Esophagus (tissue), 2 donors: Measurements from ENCODE around the gene OSBPL10. TPM values are rescaled to one million over a fixed set of nuclear protein-coding genes. Genes with fewer than 3 reads are reported as not detected.

Experiments
- H3K27ac ChIP-seq, 2 donors: one replicate each; pipeline ENCODE4 v1.5.1; 2013; ENCODE audit warnings: low read depth in 2 of 2, mild to moderate bottlenecking in 2 of 2, inconsistent platforms in 1 of 2, low read length in 1 of 2, moderate library complexity in 1 of 2
- H3K27me3 ChIP-seq, 2 donors: one replicate each; pipeline ENCODE4 v1.6.1; 2013; ENCODE audit warnings: low read length in 2 of 2, control low read depth in 1 of 2, mild to moderate bottlenecking in 1 of 2; ENCODE audit not compliant: insufficient read depth in 2 of 2, control insufficient read depth in 1 of 2
- H3K36me3 ChIP-seq, 2 donors: one replicate each; pipeline ENCODE4 v1.6.1; 2013; ENCODE audit warnings: low read length in 1 of 2; ENCODE audit not compliant: control insufficient read depth in 2 of 2, insufficient read depth in 2 of 2
- H3K4me1 ChIP-seq, 2 donors: one replicate each; pipeline ENCODE4 v1.6.1; 2013; ENCODE audit warnings: low read length in 1 of 2; ENCODE audit not compliant: control insufficient read depth in 2 of 2, insufficient read depth in 2 of 2
- H3K4me3 ChIP-seq, 2 donors: one replicate each; pipeline ENCODE4 v1.5.1; 2013; ENCODE audit warnings: low read length in 2 of 2, mild to moderate bottlenecking in 2 of 2, low read depth in 1 of 2, moderate library complexity in 1 of 2
- H3K9me3 ChIP-seq, 2 donors: one replicate each; pipeline ENCODE4 v1.6.1; 2013; ENCODE audit warnings: mild to moderate bottlenecking in 2 of 2, low read depth in 1 of 2, low read length in 1 of 2, moderate library complexity in 1 of 2; ENCODE audit not compliant: control insufficient read depth in 2 of 2, insufficient read depth in 1 of 2
- WGBS, 2 donors: extraction: QIAGEN DNeasy Blood & Tissue Kit; methylation state at CpG; one replicate each; pipeline ENCODE4 v1.1.7; 2013; 5-methylcytosine and 5-hydroxymethylcytosine counted together
- polyA plus RNA-seq, 2 donors: library from polyadenylated mRNA; stranded (reverse); fragments of 200-250 nt; gene quantifications; one replicate each; pipeline ENCODE4 v1.2.3, GENCODE V29; 2013
- donor health status: healthy with polysubstance abuse.
- donor health status: Bipolar disorder and iron deficiency.

Gene OSBPL10
- polyA plus RNA-seq, 2 donors: 6.4 to 9.0 TPM

DNA sequence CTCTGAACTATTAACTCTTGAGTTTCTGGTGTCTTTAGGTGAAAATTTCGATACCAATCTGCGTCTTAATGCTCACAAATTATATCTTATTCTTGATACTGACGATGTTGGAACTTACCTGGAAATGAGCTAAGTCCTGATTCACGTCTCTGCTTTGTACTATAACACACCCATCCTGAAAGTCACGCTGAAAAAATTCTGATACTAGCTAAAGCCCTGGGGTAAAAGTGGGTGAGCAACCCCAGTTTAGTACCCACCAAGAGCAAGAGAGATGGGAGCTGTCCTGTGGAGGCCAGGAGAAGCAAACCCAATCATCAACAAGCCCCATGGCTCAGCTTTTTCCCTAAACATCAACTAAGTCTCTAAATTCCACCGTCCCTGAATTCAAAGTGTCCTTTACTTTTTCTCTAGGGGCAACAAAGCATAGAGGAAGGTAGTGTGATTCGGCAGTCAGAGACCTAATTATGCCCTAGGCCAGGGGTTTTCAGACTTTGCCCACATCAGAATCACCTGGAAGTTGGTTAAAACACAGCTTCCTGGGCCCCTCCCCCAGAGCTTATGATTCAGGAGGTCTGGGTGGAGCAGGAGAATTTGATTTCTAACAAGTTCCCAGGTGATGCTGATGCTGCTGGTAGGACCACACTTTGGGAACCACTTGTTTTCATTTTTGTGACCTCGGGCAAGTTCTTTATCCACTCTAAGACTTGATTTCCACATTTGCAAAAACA is 90.2 kb downstream of the OSBPL10 start:
- peaks cover 0 to 2% of the 10 kb centered on the region in 2 donors for H3K36me3 ChIP-seq
- H3K4me3 ChIP-seq: no peak overlapping the region
- 79 to 82% methylated on average over 8 of the region's 8 CpGs for WGBS, 2 donors
- H3K4me1 ChIP-seq: peaks cover 0 to 4% of the 10 kb centered on the region in 2 donors
- H3K9me3 ChIP-seq: no peaks in the 10 kb centered on the region
- no peak overlapping the region for H3K27ac ChIP-seq
- no peaks in the 10 kb centered on the region for H3K27me3 ChIP-seq

DNA sequence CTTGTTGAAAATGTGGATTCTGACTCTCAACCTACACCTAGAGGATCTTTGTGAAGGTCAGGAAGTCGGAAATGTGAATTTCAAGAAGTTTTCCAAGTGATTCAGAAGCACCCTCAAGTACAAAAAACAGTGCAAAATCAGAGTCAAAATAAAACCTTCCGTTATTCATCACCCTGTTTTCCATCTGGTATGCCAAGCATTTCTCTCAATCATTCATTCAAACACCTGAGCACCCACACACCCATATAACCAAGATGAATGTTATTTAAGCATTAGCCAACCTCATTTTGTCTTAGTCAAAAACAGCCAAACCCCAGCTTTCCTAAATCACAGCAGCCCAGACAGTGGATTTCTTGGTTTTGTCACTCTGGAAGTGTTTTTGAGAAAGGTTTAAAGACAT is 91.1 kb downstream of the OSBPL10 start:
- Histone ChIP-seq H3K9me3 (no peaks in the 10 kb centered on the region), H3K4me1 (peaks cover 0 to 4% of the 10 kb centered on the region in 2 donors), H3K27me3 (no peaks in the 10 kb centered on the region), H3K27ac (no peak overlapping the region), H3K4me3 (no peak overlapping the region), H3K36me3 (peaks cover 0 to 2% of the 10 kb centered on the region in 2 donors)
- WGBS, 2 donors: 87 to 88% methylated on average over 2 of the region's 2 CpGs

DNA sequence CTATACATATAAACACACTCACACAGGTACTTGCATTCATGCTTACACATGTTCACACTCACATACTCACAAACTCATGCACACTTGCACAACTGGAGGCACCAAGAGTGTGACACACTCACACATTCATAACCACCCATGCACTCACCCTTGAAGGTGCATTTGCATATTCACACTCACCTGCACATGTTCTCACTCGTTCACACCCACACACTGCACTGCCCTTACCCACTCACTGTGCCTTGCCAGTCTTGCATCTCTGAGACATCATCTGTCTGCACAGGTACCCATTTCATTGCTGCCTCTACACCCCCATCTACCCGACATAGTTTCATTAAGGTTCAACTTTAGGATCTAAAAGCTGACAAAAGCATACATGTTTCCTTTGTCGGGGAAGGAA is 95.8 kb downstream of the OSBPL10 start:
- H3K4me3 ChIP-seq: no peak overlapping the region
- peaks cover 3 to 4% of the 10 kb centered on the region in 2 donors for H3K4me1 ChIP-seq
- WGBS, 2 donors: 81 to 86% methylated on average over 3 of the region's 3 CpGs
- H3K27ac ChIP-seq: no peak overlapping the region
- no peaks in the 10 kb centered on the region for H3K27me3 ChIP-seq
- no peaks in the 10 kb centered on the region for H3K9me3 ChIP-seq
- H3K36me3 ChIP-seq: peaks cover 0 to 2% of the 10 kb centered on the region in 2 donors

DNA sequence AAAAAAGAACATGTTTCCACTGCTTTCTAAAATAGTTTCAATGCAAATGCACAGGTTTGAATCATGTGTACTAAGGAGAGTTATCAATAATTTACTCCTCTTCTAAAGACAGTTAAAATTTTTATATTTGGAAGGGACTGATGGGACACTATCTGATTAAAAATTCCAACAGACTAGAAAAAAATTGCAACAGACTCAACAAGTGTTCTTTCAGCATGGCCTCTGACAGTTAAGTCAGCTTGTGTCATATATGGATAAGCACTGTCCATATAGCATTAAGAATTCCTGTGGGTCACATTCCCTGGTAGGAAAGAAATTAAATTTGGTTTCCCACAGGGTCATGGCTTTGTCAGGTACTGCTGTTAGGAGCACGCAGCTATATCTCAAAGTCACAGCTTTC is 96.8 kb downstream of the OSBPL10 start:
- Histone ChIP-seq H3K27me3 (no peaks in the 10 kb centered on the region), H3K9me3 (no peaks in the 10 kb centered on the region), H3K4me3 (no peak overlapping the region), H3K4me1 (peaks cover 4 to 6% of the 10 kb centered on the region in 2 donors), H3K27ac (no peak overlapping the region), H3K36me3 (peaks cover 0 to 2% of the 10 kb centered on the region in 2 donors)
- 88 to 97% methylated on average over 1 of the region's 1 CpG for WGBS, 2 donors

DNA sequence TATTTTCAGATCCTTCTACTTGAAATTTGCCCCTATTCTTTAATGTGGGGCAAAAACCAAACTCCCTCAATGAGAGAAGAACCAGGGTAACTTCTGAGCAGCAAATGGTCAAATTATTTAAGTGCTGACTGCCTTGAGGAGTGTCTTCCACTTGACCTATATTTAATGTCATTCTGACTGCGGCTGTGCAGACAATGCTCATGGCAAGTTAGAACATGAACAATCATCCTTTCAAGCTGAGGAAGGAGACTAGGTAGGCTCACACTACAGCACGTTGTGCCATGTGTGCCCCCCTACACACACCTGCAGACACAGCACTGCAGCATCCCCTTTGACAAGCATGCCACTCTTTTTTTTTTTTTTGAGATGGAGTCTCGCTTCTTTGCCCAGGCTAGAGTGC is 98.2 kb downstream of the OSBPL10 start:
- Histone ChIP-seq H3K9me3 (no peaks in the 10 kb centered on the region), H3K4me3 (no peak overlapping the region), H3K27me3 (no peaks in the 10 kb centered on the region), H3K36me3 (peaks cover 0 to 2% of the 10 kb centered on the region in 2 donors), H3K27ac (peak overlapping the region; percentile 16 to 49), H3K4me1 (peaks cover 4 to 6% of the 10 kb centered on the region in 2 donors)
- 56 to 66% methylated on average over 3 of the region's 3 CpGs for WGBS, 2 donors

DNA sequence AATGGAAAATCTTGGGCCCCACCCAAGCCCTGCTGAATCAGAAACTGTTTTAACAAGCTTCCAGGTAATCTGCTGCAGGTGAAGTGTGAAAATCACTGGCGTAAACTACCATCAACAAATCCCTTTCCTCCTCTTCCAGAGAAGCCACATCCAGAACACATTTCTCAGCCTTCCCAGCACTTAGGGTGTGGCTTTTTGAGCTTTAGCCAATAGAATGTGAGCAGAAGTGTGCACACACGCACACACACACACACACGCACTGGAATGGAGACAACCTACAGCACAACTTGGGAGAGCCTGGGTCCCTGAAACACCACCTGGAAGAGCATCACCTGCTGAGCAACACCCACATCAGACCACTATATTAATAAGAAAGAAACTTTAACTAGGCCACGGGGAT is 98.6 kb downstream of the OSBPL10 start:
- Histone ChIP-seq H3K4me3 (no peak overlapping the region), H3K27ac (peak overlapping the region; percentile 66 to 91), H3K9me3 (no peaks in the 10 kb centered on the region), H3K4me1 (peaks cover 4 to 6% of the 10 kb centered on the region in 2 donors), H3K27me3 (no peaks in the 10 kb centered on the region), H3K36me3 (peaks cover 0 to 2% of the 10 kb centered on the region in 2 donors)
- 46 to 65% methylated on average over 4 of the region's 4 CpGs for whole genome bisulfite sequencing, 2 donors

DNA sequence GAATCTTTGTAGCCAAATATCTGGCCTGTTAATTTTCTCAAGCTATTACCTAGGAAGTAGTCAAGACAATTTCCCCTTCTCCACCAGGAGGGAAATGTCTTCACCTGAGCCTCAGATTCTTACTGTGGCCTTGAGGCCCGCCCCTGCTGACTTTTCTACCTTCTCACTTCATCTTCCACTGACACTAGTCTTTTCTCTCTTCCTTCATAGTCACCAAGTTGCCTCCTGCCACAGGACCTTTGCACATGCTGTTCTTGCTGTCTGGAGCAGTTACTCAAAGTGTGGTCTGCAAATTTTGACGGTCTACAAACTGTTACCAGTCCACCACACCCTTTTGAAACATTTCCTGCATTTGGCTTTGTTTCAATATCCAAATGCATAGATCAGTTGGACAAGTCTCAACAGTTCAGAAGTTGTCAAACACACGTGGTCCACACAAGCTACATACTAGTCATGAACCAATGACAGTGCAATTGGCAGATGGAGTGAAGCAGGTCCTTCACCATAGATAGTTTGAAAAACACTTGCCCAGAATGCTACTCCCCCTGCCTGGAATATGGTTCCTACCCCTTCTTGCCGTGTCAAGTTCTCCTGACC is 100.5 kb downstream of the OSBPL10 start:
- Histone ChIP-seq H3K4me1 (peaks cover 4 to 6% of the 10 kb centered on the region in 2 donors), H3K36me3 (no peaks in the 10 kb centered on the region), H3K27me3 (no peaks in the 10 kb centered on the region), H3K9me3 (no peaks in the 10 kb centered on the region), H3K4me3 (no peak overlapping the region), H3K27ac (peak overlapping the region in 1 of 2 donors; percentile 9)
- WGBS, 2 donors: 65% methylated on average over 4 of the region's 4 CpGs

DNA sequence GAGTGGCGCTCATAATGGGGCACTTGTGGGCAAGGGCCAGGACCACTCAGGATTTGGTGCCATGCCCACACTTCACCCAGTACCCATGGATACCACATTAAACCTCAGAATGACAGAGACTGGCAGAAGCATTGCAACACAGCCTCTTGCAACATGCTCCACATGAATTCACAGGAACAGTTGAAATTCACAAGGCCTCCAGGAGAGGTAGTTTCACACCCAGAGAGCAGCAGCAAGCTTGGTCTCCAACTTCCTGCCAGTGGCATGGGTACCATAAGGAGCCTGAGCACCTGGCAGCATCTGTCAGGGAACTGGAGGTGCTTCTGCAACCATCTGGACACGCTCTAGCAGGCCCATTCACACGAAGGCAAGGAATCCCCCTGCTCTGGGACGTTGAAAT is 101.0 kb downstream of the OSBPL10 start:
- peaks cover 4 to 6% of the 10 kb centered on the region in 2 donors for H3K4me1 ChIP-seq
- H3K27me3 ChIP-seq: no peaks in the 10 kb centered on the region
- H3K36me3 ChIP-seq: no peaks in the 10 kb centered on the region
- H3K4me3 ChIP-seq: no peak overlapping the region
- H3K27ac ChIP-seq: no peak overlapping the region
- H3K9me3 ChIP-seq: no peaks in the 10 kb centered on the region
- 70 to 84% methylated on average over 4 of the region's 4 CpGs for WGBS, 2 donors

DNA sequence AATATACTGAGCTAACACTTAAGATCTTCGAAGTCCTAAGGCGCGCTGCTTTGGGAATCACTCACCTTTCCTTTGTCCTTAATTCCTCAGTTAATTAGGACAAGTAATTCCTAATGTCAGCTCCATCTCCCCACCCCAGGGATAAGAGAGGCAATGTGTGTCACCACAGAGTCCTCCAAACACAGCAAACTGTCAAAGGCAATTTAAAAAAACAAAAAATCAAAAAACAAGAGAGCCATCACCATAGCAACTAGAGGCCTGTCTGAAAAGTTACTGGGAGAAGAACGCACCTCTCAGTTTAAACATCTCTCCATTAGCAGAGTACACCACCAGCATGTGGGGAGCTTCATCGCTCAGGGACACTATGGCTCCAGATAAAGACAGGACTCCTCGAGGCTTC is 101.7 kb downstream of the OSBPL10 start:
- H3K4me3 ChIP-seq: no peak overlapping the region
- no peak overlapping the region for H3K27ac ChIP-seq
- H3K4me1 ChIP-seq: peaks cover 4 to 6% of the 10 kb centered on the region in 2 donors
- H3K36me3 ChIP-seq: no peaks in the 10 kb centered on the region
- no peaks in the 10 kb centered on the region for H3K27me3 ChIP-seq
- H3K9me3 ChIP-seq: no peaks in the 10 kb centered on the region
- 95 to 96% methylated on average over 6 of the region's 6 CpGs for WGBS, 2 donors
